Stimulated activated CD8-positive, alpha-beta memory T cell treated with anti-CD3 and anti-CD28 coated beads, Interleukin-4, amount 100 ng/mL, for 4 hours (primary cell): Measurements from ENCODE around the gene TMEM45A.
"Not testable (repeated sequence)": the region's sequence is repeated elsewhere in the genome, so short reads cannot be mapped to it uniquely, and the experiment has no call there.

ENCODE experiments used
- DNase-seq, 2 donors: peaks; one replicate each; pipeline ENCODE4 v3.0.0-alpha.2; 2020; ENCODE audit warnings: low read depth in 2 of 2, low spot score in 1 of 2

TMEM45A gene

DNA sequence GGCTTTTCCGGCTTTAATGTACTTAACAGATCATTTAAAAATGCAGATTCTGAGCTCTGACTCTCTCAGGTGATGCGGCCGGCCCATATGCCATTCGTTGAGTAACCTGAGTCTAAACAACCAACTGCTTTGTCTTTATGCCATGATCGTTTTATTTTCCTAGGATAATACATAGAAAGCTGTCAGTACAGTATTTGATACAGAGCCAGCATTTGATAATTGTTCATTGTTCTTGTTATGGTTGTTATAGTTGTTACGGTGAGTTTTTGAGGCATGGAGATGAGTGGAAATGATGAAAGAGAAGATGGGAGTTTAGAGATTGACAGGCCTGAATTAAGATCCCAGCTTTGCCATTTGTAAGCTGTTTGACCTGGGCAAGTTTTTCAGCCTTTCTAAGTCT is 40.0 kb downstream of the TMEM45A start:
- no peak for DNase-seq

DNA sequence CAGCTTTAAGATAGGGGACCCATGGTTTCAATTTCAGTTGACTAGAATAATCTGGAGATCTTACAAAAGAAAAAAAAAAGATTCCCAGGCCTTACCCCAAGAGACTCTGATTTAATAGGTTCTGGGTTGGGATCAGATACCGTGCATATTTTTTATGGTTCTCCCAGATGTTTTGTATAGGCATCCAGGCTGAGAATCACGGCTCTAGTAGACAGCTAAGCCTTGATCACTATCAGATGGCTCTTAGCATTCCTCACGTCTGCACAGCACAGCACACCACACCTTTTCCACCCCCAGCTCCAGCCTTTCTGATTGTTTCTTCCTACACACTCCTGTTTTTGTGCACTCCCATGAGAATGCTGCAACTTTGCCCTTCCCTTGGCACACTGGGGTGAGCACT is 40.8 kb downstream of the TMEM45A start:
- no peak for DNase-seq

DNA sequence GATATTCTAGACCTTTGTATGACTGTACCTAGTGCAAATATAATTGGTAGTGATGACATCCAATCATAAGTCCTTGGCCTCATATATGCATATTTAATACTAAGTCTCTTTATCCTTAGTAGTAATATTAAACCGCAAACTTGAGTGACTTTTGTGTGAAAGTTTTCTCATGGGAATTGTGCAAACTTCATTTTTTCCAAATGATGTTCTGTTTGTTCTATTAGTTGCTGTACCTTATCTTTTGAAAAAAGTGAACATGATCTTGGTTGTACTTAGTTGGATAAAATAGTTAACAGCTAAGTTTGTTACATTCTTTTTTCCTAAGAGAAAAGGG is 43.2 kb downstream of the TMEM45A start:
- DNase-seq = no peak

DNA sequence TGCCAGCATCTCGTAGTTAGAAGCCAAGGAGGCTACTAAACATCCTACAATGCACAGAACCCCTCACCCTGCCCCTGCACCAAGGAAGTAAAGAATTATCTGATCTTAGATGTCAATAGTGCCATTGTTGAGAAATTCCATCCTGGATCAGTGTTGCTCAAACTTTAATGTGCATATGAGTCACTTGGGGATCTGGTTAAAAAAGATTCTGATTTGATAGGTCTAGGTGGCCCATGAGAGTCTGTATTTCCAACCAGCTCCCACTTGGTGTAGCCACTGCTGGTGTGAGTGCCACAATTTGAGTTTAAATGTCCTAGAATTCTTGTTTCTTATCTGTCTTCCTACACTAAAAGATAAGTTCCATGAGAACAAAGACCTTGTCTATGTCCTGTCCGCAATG is 43.7 kb downstream of the TMEM45A start:
- no peak for DNase-seq

DNA sequence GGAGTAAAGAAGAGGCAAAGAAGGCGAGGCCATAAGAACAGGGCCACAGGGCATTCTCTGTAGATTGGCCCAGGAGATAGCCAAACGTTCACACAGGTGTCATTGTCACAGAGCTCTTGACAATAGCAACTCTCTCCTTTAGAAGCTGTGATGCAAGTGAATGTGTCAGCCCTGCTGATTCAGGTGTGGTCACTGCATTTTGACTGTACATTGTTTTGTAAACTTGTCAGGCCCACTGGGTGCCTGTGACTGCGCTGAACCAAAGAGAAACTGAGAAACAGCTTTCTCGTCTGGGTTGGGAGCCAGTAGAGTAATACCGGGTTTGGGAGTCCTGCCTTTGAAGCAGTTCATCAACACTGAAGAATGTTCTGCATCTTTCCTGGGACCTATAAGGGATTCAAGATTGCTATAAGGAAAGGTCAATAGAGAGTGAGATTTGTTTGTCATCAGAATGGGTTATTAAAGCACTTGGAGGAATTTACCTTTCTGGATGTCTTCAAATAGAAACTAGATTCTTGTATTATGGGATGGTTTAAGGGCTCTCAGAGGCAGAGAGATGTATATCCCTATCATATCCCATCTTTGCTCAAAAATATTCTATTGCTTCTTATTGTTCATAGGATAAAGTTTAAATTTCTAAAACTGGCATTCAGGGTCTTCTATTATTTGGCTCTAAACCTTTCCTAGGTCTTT is 45.4 kb downstream of the TMEM45A start:
- DNase-seq = no peak

DNA sequence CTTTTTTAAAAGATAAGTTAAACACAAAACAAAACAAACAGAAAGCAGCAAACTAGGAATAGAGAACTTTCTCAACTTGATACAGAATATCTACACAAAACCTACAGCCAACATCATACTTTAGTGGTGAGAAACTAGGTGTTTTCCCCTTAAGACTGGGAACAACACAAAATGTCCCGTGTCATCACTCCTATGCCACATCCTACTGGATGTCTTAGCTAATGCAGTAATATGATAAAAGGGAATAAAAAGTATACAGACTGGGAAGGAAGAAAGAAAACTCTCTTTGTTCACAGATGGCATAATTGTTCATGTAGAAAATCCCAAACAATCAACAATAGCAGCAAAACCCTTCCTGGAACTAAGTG is 45.9 kb downstream of the TMEM45A start:
- DNase-seq = no peak

DNA sequence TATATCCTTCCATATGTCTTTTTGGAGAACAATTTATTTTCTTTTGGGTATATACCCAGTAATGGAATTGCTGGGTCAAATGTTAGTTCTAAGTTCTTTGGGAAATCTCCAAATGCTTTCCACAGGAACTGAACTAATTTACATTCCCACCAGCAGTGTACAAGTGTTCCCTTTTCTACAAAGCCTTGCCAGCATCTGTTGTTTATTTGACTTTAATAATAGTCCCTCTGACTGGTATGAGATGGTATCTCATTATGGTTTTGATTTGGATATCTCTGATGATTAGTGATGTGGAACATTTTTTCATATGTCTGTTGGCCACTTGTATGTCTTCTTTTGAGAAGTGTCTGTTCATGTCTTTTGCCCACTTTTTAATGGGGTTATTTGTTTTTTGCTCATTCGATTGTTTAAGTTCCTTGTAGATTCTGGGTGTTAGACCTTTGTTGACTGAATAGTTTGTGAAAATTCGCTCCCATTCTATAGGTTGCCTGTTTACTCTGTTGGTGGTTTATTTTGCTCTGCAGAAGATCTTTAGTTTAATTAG is 48.4 kb downstream of the TMEM45A start:
- no peak for DNase-seq

DNA sequence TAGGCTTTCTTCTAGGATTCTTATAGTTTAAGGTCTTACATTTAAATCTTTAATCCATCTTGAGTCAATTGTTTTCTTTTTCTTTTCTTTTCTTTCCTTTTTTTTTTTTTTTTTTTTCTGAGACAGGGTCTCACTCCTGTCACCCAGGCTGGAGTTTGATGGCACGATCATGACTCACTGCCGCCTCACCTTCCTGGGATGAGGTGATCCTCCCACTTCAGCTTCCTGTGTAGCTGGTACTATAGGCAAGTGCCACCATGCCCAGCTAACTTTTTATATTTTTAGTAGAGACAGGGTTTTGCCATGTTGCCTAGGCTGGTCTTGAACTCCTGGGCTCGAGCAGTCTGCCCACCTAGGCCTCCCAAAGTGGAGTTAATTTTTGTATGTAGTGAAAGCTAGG is 49.0 kb downstream of the TMEM45A start:
- not testable (repeated sequence) for DNase-seq

DNA sequence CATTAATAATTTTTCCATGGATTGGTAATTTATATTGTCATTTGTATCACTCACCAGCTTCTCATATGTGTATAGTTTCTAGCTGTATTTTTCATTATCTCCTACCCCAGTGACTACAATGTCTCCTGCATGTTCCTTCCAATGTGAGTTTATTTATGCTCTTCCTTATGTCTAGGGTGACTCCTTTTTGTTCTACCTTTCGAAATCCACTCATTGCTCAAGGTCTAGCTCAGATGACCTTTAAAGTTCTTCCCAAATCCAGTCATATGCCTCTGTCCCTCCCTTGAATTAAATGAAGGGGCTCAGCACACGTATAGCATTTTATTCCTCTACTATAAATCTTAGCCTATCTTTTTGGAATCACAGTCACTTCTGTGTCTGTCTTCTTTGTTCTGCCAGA is 53.0 kb downstream of the TMEM45A start:
- no peak for DNase-seq

DNA sequence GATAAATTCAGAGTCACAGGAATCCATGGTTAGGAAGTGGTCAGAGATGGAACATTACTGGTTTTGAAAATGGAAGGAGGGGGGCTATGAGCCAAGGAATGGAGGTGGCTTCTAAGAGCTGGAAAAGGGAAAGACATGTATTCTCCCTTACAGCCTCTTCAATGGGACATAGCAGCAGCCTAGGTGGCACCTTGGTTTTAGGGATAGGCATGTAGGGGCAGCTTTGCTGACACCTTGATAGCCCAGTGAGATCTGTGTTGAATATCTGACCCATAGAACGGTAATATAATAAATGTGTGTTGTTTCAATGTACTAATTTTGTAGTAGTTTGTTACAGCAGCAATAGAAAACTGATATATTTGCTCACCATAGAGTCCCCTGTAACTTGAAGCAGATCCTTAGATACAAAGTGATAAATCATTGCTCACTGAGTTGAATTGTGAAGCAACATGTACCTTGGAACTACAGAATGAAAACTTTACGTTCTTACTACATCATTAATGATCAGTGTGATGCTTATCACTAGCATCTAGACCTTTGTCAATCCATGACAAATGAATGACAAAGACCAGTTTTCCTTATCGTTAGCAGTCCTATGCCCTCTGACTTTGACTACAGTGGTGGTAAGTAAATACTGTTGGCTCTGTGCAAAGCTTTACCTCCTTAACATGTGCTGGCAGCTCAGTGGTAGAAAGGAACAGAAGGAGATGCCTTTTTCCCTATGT is 53.8 kb downstream of the TMEM45A start:
- DNase-seq = no peak

DNA sequence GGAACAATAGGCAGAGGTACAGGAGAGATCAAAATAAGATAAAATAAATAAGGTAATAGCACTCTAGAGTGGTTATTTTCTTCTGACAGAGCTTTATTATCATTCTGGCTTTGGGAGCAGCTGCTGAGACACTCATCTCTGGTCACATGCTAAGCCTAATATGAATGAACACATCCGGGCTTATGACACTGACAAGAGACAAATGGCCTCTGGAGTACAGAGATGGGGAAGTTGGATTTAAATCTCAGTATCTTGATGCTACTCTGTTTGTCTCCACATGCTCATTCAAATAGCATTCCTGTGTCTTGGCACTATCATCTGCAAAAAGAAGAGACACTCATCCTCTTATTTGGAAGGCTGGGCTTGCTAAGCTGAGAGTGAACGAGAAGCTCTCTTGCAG is 55.6 kb downstream of the TMEM45A start:
- no peak for DNase-seq

DNA sequence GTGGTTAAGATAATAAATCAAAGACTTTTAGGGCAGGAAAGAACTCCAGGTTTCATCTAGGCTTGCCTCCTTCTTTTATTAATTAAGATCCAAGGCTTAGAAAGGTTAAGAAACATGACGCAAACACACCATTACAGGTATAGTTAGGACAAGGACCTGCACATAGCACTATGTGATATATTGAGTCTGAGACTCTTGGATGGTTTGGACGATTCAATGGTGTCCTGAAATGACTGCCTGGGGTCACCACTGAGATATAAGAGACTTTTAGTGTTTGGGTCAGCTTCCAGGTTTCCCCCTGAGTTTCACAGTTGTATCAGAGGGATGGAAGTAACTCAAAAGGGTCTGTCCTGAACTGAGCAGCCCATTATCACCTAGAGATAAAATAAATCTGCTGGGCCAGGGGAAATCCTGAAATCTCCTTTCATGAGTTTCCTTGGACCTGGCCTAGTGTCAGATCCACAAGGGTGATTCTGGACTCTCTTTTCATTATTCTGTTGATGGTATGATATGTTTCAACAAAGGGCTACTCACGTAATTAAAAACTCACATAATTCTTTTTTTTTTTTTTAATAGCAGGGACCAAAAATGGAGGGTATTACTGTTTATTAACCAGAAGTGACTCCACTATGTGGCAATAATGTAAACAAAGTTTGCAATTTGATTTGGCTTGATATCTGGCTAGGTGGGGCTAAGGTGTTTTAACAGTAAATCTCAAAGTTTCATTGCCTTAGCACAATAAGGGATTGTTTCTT is 61.4 kb downstream of the TMEM45A start:
- no peak for DNase-seq

DNA sequence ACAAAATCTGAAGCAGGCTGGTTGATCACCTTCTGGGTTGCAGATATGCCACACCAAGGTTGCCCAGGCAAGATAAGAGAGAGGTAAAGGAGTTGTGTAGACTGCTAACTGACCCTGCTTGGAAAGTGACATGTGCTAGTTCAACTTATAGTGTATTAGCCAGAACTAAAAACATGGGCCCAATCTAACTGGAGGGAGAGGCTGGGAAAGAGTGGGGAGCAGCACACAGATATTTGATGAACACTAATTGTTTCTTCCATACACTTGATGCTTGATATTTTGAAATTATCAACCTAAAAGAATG is 61.9 kb downstream of the TMEM45A start:
- no peak for DNase-seq

DNA sequence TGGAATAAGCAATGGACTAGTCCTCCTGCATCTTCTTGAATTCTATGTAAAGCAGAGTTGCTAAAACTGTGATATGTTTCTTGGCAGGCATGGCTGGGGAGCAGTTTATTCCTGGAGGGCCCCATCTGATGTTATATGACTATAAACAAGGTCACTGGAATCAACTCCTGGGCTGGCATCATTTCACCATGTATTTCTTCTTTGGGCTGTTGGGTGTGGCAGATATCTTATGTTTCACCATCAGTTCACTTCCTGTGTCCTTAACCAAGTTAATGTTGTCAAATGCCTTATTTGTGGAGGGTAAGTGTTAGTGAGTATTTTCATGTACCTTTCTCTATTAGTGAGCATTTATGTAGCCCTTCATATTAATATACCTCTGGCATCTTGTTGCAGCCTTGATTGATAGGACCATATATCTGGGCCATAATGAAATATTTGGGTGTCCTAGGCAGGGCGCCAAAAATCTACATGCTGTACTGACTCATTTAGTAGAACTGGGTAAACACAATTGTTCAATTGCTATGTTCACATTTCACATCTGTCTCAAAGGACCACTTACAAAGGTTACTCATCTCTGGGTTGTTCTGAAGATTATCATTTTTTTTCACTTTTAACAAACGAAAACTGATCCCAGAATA is 64.4 kb downstream of the TMEM45A start:
- no peak for DNase-seq

DNA sequence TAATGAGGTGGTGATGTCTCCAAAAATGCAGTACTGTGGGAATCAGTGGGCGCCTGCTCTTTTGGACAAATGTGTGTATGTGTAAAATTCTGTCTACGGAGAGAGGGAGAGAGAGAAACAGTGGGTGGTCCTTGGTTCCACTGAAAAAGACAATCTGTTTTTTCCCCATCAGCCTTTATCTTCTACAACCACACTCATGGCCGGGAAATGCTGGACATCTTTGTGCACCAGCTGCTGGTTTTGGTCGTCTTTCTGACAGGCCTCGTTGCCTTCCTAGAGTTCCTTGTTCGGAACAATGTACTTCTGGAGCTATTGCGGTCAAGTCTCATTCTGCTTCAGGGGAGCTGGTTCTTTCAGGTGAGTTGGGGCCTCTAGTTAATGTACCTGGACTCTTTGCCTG is 65.8 kb downstream of the TMEM45A start:
- DNase-seq = no peak

DNA sequence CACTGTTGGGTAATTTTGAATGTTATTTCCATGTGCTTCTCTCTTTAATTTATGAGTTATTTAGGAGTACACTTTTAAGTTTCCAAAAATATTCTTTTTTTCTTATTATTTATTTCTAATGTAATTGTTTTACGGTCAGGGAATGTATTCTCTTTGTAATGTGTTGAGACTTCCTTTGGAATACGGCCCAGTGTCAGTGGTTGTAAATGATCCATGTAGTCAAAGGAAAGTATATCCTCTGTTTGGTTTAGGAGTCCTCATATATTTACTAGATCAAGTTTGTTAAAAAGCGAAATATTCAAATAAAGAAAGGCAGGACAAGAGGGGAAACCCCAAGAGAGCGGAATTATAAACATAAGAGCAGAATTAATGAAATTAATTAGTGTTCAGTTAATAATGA is 68.0 kb downstream of the TMEM45A start:
- DNase-seq = no peak

DNA sequence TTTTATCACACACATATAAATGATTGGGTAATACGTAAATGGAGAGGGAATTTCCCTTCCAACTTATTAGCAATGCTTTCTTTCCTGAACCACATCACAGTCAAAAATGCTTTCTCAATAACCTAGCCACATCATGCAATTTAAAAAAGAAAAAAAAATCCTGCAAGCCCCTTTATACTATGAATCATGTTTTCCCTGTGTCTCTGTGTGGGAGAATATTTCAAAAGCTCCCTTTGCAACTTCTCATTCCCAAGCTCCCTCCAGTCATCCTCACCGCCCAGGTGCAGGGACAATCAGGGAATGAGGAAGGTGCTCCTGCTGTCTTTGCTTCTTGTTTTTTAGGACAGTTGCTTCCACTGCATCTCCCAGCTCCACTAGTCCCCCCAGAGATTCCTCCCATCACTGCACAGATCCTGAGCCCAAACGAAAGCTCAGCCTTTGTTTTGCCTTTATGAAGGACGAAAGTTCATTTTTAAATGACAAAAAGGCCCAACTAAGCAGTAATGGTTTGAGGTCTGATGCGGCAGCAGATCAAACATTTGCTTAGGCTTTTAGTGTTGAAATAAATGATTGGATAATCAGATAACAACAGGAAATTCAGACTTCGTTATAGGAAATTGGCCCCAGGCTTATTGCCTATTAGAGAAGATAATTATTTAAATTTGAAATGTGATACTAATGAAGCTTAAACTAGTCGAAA is 69.2 kb downstream of the TMEM45A start:
- no peak for DNase-seq

DNA sequence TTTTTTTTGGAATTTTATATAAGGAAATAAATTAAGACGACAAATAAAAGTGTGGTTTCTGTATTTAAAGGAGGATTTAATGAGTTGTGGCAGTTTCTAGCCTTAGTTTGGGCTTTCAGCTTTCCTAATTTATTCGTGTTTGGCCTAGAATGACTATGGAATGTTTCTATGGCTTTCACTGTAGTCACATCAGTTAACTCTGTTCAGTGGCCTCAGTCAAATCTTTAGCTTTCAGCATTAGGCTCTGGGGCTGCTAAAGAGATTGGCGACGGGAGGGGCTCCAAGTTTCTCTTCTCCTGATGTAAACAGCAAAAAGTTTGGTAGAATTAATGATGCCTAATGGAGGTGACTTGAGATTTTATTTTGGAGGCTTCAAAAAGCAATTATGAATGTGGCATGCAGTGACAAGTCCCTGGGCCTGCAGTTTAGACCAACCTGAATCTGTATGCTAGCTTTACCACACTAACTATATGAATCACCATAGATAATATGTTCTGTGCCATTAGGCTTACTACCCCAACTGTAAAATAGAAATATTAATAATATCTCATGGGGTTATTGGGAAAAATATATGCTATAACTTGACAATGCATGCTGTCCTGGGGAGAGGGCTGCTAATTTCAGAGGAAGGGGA is 69.9 kb downstream of the TMEM45A start:
- DNase-seq = no peak

DNA sequence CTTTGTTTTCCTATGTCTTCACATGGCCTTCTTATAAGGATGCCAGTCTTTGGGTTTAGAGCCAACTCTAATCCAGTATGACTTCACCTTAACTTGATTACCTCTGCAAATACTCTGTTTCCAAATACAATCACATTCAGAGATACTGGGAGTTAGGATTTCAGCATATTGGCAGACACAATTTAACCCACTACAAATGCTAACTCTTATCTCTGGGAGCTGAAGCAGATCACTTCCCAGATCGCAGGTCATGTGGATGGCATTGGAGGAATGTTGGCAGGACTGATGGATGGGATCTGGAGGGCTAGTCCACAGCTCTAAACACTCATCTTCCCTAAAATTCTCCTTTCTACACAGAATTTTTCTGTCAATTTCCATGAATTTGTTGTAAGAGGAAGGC is 70.8 kb downstream of the TMEM45A start:
- DNase-seq = no peak

DNA sequence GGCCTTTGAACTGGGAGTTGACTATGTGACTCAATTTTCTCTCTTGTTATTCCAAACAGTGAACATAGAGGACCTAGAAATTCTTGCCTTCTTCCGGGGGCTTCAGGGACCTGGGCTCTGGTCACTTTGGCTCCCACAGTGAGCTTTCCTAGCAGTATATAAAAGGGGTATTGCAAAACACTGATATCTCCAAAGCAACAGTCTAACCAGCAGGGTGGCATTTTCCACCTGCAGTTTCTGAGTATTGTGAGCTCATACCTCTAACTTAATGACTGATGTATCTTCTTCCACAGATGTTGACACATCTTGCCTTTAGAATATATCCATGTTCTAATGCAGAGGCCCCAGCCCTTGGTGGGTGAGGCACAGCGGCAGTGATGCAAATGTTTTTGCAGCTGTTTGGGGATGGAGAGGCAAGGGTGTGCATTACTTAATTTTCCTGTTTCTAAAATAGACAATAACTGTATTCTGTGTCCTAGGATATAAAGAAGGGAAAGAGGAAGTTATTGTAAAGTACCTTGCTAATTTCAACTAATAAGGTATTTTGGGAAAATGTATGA is 71.3 kb downstream of the TMEM45A start:
- DNase-seq = no peak

DNA sequence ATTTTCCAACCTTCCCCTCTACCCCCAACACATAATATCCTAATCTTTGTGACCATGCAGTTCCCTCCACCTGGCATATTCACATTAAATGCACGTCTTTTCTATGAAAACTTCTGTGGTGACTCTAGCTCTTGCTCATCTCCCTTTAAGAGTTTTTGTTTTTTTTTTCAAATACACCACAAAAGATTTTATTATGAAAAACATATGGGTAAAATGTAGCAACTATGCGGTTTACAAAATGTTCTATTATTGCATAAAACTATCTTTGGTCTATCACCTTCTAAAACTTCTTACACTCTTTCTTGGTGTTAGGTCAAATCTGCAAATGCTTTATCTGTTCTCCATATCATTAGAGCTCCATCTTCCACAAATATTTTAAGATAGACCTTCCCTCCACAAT is 78.4 kb downstream of the TMEM45A start:
- no peak for DNase-seq
